Peyer's patch (tissue), 4 donors: ENCODE results near the gene EXOSC2.

Experiments used
- POLR2A ChIP-seq, 2 donors: fragments of 450-650 bp; IDR thresholded peaks; one replicate each; pipeline ENCODE4 v1.5.1; 2017; ENCODE audit warnings: antibody characterized with exemption in 2 of 2, mild to moderate bottlenecking in 2 of 2, moderate library complexity in 2 of 2
- TF ChIP-seq, protein P1 (sequence below), 6 experiments: fragments of 450-650 bp in 4 of 6; fragments of 200-600 bp in 2 of 6; sonication (generic) in 1 of 6; IDR thresholded peaks; one replicate each; pipeline ENCODE4 v1.5.1; 2017 to 2019; ENCODE audit warnings: antibody characterized with exemption in 6 of 6, mild to moderate bottlenecking in 3 of 6, moderate library complexity in 1 of 6

DNA sequence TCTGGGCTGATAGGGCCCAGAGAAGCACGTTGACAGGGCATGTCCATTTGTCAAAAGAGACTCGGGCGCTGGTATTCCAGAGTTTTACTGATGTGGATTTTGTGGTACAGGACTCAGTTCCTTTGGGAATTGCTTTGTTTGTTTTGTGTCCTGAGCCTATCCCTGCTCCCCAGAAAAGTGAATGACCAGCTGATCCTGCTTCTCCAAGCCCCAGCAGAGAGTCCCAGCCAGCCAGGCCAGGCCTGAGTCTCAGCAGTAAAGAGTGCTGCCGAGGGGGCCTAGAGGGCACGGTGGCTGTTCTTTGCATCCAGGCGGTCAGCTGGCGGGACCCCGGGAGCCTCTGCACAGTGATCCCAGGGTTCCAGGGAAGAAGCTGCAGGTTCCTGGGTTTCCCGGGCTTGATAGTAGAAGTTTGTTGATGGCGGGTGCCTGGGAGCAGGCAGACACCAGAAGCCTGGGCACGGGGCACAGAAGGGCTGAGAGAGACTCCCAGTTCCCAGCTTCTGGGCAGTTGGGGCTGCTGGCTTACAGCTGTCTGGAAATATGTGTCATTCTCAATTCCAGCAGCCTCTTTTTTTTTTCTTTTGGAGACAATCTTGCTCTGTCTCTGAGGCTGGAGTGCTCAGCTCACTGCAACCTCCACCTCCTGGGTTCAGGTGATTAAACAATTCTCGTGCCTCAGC lies 20.5 kb upstream of the EXOSC2 start:
- TF ChIP-seq, protein P1, sequence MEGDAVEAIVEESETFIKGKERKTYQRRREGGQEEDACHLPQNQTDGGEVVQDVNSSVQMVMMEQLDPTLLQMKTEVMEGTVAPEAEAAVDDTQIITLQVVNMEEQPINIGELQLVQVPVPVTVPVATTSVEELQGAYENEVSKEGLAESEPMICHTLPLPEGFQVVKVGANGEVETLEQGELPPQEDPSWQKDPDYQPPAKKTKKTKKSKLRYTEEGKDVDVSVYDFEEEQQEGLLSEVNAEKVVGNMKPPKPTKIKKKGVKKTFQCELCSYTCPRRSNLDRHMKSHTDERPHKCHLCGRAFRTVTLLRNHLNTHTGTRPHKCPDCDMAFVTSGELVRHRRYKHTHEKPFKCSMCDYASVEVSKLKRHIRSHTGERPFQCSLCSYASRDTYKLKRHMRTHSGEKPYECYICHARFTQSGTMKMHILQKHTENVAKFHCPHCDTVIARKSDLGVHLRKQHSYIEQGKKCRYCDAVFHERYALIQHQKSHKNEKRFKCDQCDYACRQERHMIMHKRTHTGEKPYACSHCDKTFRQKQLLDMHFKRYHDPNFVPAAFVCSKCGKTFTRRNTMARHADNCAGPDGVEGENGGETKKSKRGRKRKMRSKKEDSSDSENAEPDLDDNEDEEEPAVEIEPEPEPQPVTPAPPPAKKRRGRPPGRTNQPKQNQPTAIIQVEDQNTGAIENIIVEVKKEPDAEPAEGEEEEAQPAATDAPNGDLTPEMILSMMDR (IDR thresholded peaks at IDR 0.05): no peak
- no peak for TF ChIP-seq POLR2A (IDR thresholded peaks at IDR 0.05)
